GM19193 (cell line): ENCODE results near the gene NDST4.

Experiments
- POLR2A ChIP-seq: IDR thresholded peaks from 4 replicates; pipeline ENCODE4 v1.6.1; 2011; ENCODE audit not compliant: insufficient read depth, insufficient read length; ENCODE audit errors: extremely low read depth

The NDST4 gene

DNA sequence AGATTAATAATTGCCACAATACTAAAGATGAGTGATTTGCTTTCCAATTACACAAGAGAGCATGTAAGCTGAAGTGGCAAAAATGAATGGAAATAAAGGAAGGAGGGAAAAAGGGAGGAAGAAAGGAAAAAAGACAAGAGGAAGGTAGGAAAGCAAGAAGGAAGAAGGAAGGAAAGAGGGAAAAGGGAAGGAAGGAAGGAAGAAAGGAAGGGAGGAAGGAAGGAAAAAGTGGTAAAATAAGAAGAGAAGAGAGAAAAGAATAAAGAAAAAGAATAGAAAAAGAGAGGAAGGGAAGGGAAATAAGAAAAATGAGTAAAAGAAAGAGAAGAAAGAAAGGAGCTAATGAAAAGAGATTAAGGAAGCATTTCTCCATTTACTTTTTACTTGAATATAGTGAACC lies 4.6 kb downstream of the NDST4 start:
- no peak for TF ChIP-seq POLR2A

DNA sequence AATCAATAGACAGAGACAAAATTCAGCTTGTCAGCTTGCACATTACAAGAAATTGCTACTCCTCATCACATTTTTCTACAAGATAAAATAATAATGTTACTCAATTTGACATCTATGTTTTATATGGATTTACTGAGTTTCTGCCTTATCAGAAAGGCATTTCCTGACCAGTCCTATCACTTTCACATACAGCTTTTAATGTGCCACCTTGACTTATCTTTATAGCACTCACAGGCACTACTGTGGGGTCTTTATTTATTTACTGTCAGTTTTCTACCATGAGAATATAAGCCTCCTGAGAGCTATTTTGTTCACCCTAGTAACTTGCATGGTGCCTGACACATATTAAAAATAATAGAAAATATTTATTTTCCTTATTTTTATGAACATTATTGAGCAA lies 6.0 kb downstream of the NDST4 start:
- TF ChIP-seq POLR2A, result no peak

DNA sequence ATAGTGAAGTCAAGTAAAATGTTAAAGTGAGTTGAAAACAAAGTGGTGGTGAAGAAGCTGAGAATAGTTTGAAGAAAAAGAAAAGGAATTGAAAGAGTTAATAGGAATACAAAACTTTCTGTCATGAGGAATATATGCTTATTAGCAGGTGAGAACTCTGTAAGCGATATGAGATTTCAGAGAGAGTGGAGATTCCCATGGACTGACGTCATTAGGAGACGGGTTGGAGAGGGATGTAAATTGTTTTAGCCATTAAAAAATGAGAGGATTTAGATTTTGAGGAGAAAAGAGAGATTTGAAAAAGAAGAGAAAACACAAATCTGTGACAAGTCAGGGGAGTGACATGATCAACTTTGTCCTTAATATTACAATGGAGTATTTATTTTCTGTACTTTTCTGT lies 11.7 kb downstream of the NDST4 start:
- TF ChIP-seq POLR2A, result no peak

DNA sequence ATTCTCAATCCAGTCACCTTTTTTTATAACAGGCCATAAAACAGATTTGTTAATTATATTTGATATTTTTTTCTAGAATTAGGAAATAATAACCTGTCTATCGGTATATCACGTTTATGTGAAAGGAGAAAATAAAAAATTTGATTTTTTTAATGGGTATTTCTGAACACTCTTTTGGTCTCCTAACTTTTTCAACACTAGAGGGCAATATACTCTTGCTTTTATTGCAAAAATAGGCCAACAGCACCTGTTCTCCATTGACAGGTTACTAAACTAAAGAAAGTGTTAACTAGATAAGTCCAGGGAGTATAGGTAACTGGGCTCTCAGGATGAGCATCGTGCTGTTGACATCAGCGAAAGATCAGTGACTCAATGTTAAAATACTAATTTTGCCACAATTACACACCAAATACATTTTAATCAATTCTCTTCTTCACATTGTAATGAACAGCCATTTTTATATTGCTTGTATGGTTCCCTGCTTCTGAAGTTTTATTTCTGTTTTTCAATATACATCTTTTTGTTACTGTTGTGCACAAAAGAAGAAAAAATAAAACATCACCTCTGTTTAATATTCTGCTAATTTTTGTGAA lies 22.8 kb downstream of the NDST4 start:
- TF ChIP-seq POLR2A, result no peak

DNA sequence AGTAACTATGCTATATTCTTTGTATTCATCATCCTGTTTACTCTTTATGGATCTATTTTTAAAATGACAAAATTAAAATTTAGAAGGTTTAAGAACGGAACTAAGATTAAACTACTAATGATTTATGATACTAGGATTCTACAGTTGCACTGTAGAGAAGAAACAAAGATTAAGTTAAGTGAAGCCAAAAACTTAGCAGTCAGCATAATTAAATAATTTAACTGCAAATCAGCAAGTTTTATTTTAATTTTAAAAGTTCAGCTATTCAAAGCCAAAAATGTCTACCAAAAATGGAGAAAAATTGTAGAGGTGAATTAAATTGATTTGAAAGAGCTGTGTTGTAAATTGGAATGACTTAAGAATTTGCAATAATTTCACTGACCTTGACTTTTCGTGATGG lies 30.8 kb downstream of the NDST4 start:
- no peak for TF ChIP-seq POLR2A

DNA sequence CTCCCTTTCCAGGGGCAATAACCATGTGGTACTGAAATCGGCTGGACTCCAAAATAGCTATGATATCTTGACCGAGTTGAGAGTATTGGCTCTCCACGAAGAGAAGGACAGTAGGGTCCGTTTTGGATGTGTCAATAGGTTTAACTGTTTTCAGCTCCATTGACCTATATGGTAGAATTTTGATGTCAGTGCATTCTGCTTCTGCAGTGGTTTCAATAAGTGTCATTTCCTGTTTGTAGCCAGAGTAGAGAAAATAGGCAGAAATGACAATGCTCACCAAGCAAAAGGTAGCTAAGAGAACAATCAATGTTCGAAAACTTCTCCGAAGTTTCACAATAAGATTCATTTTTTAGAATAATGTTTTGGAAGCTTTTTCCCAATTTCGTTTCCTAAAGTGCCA lies 36.7 kb downstream of the NDST4 start:
- no peak for TF ChIP-seq POLR2A

DNA sequence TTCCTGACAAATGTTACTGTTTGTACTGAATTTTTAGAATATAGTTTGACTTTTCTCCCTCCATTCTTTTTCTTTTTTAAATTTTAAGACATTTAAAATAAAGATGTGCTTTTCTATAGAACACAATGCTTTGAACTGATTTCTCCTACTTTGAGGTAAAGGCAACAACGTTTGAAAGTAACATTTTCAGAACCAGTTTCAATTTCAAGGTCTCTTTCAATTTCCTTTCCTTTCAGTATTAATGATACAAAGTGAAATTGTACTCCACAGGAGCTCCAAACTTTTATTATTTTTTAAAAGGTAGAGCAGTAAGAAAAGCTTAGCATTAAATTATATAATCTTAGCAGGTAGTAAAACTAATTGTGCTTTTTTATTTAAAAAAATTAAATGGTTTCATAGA lies 54.9 kb downstream of the NDST4 start:
- TF ChIP-seq POLR2A, result no peak

DNA sequence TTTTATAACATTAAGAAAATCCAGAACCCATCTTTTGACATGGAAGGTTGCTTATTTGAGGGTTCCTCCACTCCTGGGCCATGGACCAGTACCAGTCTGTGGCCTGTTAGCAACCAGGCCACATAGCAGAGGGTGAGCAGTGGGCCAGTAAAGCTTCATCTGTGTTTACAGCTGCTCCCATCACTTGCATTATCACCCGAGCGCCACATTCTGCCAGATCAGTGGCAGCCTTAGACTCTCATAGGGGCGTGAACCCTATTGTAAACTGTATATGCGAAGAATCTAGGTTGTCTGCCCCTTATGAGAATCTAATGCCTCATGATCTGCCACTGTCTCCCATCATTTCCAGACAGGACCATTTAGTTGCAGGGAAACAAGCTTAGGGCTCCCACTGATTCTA lies 58.6 kb downstream of the NDST4 start:
- no peak for TF ChIP-seq POLR2A

DNA sequence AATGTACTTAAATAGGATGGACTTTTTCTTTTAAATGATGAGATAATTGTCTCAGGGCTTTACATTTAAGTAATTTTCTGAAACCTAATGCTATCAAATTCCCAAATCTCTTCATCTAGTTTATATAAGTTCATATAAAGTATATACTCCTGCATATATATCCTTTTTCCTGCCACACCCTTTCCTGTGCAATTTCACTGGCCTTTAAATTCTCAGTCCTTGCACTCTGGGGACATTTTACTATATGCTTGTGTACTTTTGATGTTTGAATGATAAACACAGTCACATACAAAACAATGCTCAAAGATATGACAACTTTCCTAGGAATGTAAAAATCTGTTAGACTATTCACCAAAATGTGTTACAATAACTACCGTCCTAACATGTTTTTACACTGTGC lies 60.1 kb downstream of the NDST4 start:
- TF ChIP-seq POLR2A, result no peak

DNA sequence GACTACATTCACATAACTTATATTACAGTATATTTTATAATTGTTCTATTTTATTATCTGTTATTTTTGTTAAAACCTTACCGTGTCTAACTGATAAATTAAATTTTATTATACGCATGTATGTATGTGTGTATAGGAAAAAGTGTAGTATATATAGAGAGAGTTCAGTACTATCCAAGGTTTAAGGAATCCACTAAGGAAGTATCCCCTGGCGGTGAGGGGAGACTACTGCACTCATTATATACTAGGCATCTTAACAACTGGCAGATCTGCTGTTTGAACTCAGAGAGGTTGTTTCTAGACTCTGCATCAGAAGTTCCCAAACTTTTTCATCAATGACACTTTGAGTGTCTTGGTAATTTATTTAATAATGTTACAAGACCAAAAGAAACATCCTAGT lies 70.9 kb downstream of the NDST4 start:
- no peak for TF ChIP-seq POLR2A

DNA sequence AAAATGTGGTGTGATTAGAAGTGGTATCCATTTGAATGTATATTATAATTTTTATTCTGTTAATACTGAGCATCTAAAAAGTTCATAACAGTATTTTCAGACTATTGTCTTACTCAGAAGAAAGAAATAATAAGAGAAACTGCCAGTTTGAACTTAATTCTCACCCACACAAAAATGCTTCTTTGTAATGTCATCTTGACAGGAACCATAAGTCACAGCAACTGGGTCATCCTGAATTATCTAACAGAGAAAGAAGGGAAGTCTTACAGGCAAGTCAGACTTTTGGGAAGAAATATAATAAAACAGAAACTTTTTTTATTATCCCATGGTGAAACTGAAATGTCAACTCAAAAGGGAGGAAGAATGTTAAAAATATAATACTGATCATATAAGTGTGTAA lies 83.1 kb downstream of the NDST4 start:
- TF ChIP-seq POLR2A, result no peak

DNA sequence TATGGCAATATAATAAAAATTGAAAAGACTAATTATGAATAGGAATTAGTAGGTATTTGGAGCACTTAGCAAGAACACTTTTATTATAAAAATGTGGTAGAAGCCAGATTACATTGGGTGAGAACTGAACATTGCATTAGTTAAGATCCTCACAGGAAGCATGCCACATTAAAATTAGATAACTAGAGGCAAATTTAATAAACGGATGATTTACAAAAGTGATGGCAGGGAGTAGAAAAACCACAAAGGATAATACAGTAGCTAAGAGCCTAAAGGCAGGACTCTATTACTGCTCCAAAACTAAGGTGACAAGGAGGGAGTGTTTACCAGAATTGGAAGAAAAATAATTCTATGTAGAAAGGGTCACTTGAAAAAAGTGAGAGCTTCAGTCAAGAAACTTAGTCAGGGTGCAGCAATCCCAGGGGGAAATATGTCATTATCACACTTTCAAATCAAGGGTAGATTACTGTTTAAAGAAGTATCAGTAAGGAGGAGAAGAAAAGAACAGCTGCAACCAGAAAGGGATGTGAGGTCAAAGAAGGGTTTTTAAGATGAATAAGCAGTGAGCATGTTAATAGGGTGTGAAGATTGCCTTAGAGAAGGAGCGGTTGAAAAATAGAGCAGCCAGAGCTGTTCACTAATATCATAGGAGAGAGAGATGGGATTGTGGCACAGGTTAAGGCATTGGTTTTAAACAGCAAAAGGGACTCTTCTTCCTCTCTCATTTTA lies 84.6 kb downstream of the NDST4 start:
- no peak for TF ChIP-seq POLR2A

DNA sequence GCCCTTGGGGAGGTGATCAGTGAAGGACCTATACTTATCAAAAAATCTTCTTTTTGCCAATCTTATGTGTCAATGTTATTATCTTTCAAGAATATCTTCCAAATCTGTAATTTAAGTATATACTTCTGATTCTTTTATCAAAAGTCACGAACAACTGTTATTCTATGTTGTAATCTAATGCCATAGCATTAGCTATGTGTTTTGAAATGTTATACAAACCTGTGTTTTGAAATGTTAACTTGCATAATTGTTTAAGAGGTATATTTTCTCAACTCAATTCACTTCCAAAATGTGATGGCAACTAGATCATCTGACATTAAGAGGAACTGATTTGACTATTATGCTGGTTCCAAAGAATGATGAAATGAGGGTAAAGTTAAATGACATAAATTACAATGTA lies 113.5 kb downstream of the NDST4 start:
- no peak for TF ChIP-seq POLR2A

DNA sequence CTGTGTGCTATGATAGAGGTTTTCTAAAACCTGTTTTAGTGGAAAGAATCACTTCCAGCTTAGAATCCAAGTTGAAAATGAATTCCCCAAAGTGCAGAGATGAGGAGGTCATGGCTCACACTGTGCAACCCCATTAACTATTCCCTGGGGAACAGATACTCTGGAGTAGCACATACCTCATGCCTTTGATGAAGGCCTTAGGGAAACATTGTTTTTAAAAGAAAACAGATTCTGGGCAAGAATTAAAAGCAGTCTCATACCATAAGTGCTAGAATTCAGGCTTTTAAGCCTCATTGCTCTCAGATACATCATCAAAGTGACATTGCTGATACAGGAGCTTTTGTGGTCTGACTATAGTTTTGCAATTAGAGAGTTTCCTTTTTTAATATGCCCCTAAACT lies 115.1 kb downstream of the NDST4 start:
- TF ChIP-seq POLR2A, result no peak

DNA sequence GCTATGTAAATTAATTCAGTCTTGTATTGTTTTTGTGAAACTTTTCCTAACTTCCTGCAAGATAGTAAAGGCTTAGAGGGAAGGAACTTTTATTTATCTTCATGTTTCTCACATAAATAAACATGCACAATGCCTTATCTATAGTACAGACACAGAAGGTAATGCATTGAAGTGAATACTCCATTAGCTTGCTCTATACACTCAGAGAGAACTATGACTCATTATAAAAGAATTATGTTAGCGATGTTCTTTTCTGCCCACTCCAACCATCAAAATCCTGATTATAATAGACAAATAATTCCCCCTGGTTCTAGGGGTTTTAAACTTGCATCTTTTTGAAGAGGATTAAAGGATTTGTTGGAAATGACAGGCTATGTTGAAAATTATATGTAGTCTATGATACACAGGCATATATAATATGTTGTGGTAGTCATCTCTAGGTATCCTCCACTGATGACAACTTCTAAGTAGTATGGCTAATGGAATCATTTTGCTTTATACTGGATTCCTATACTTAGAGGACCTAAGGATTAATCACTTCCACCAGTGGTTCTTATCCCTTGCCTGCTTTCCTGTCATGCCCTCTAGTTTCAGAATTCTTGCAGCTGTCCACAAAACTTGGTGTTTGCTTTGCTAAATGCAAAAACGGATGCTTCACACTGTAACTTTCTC lies 115.7 kb downstream of the NDST4 start:
- no peak for TF ChIP-seq POLR2A

DNA sequence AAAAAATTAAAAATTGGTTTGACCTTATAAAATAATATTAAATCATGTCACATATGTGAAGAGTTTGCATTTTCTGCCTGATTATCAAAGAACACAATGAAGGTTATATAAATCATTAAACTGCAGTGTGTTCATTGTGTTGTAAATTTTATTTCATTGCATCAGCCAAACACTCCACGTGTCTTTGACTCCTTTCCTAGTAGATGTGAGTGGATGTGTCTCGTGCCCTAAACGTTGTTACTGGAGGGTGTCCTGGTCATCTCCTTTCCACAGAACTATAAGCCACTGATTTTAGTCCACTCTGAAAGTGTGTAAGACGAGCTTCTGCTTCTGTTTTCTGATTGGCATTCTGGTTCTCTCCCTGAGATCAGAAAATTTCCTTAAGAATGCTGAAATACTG lies 127.3 kb downstream of the NDST4 start:
- no peak for TF ChIP-seq POLR2A

DNA sequence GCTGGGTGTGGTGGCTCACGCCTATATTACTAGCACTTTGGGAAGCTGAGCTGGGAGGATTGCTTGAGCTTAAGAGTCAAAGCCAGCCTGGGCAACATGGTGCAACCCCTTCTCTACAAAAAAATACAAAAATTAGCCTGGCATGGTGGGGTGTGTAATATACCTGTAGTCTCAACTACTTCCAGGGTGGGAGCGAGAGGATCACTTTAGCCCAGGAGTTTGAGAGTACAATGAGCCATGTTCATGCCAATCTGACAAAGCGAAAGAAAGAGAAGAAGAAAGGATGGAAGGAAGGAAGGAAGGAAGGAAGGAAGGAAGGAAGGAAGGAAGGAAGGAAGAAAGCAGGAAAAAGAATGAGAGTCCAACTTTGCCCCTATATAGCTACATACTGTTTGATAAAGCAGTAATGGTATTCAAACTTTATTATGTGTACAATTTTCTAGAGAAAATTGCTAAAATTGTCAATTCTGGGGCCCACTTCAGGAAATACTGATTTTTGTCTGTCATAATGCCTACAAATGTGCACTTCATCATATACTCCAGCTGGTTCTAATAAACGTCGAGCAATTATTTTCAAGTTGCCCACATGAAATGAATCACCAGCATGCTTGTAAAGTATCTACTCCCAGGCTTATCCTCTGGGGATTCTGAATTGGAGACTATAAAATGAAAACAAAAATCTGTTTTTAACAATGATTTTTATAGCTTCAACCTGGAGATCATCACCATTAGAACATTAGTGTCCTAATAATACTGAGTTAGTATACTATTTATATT lies 132.3 kb downstream of the NDST4 start:
- TF ChIP-seq POLR2A, result no peak

DNA sequence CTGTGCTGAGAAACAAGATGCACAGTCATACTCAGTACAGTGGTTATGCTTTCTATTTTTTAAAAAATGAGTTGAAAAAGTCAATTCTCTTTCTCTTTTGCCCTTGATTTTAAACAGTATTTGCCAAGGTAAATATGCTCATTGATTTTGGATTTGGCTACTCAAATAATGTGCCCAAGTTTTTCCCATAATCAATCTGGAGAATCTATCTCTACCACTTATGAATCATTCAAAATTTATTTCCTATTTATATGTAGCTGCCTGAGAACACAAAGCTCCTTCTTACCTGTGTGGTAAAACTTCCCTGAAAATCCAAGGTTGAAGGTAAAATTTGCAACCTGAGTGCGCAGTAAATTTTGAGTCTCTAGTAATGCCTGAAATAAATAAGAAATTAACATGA lies 136.5 kb downstream of the NDST4 start:
- no peak for TF ChIP-seq POLR2A
